ENCODE data around the gene MACROD2.

The MACROD2 gene

DNA sequence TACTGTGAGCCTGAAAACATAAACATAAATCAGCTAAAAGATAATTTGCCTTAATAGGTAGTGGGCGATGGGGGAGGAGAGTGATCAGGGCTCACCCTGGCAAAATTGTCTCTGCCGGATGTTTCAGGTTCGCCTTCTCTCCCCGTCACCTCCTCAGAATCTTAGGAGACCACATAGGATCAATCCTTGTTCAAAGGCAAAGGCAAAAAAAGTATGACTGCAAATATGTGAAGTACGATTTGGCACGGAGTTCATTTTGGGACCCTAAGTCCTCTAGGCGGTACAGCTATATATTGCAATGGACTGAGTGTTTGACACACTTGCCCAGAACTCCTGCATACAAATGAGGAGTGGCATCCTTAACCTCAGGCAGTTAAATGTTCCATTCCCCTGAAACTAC, 991.3 kb downstream of the MACROD2 start:
- H3K27ac ChIP-seq (ENCODE audit: extremely low read depth, low read depth, low read length), result no peak overlapping the region
- no peaks in the 10 kb centered on the region for H3K4me1 ChIP-seq (ENCODE audit: control insufficient read depth, insufficient read depth, low read length)
- H3K4me3 ChIP-seq (ENCODE audit: low read depth, low read length), result no peak overlapping the region
- POLR2A ChIA-PET, result no interaction called here
- H3K9me3 ChIP-seq (ENCODE audit: control insufficient read depth, insufficient read depth, low read depth, low read length), result no peaks in the 10 kb centered on the region
- H3K36me3 ChIP-seq (ENCODE audit: control insufficient read depth in 2 of 2, insufficient read depth in 1 of 2, low read length in 2 of 2), result no peaks in the 10 kb centered on the region
- CTCF ChIA-PET, result no interaction called here
- no peak for TF ChIP-seq TCF7L2 (IDR thresholded peaks at IDR 0.05; ENCODE audit: borderline replicate concordance, low read depth, low read length)

DNA sequence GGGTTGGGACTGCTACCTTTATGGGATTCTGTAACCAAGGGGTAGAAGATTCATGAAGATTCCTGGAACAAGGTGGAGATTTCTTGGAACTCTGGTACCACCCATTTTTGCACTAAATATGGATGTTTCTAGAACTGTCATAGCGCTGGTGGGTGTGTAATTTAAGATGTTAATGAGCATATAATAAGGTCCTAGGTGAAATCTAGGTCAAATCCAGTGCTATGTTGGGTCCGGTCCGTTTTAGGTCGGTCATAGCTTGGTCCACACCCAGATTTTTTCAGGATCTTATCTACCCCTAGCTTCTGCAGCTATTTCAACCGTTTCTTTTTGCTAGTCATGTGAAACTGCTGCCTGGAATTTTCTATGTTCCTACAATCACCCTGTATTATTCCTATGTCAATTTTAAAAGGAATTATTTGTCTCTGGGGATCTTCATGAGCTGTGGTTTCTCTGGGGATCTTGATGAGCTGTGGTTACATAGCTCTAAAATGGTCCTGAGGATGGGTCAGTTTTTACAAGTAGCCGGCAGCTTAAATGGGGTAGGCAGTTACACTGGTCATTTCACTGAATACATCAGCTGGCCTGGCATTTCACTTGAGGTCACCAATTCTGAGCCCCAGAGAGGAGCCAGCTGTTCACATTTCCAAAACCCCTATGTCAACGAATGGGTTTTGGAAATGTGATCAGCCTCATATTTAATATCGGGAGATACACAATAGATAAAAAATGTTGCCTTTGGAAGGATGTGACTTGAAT, 994.4 kb downstream of the MACROD2 start:
- Histone ChIP-seq H3K4me3 (ENCODE audit: low read depth, low read length) (no peak overlapping the region), H3K36me3 (ENCODE audit: control insufficient read depth in 2 of 2, insufficient read depth in 1 of 2, low read length in 2 of 2) (no peaks in the 10 kb centered on the region), H3K9me3 (ENCODE audit: control insufficient read depth, insufficient read depth, low read depth, low read length) (no peaks in the 10 kb centered on the region), H3K27ac (ENCODE audit: extremely low read depth, low read depth, low read length) (no peak overlapping the region), H3K4me1 (ENCODE audit: control insufficient read depth, insufficient read depth, low read length) (no peaks in the 10 kb centered on the region)
- POLR2A ChIA-PET, result interaction anchor here (0.6 kb wide), 2 partner anchors 62 to 224 kb away, joined by 3 read pairs; no protein-coding TSS in a partner anchor
- CTCF ChIA-PET, result interaction anchor here (0.7 kb wide), 1 partner anchor 104 kb away, joined by 4 read pairs; no protein-coding TSS in a partner anchor
- no peak for TF ChIP-seq ZFHX2 (tag by site-specific recombination; conservative IDR thresholded peaks at IDR 0.05)
- TF ChIP-seq, protein P1, sequence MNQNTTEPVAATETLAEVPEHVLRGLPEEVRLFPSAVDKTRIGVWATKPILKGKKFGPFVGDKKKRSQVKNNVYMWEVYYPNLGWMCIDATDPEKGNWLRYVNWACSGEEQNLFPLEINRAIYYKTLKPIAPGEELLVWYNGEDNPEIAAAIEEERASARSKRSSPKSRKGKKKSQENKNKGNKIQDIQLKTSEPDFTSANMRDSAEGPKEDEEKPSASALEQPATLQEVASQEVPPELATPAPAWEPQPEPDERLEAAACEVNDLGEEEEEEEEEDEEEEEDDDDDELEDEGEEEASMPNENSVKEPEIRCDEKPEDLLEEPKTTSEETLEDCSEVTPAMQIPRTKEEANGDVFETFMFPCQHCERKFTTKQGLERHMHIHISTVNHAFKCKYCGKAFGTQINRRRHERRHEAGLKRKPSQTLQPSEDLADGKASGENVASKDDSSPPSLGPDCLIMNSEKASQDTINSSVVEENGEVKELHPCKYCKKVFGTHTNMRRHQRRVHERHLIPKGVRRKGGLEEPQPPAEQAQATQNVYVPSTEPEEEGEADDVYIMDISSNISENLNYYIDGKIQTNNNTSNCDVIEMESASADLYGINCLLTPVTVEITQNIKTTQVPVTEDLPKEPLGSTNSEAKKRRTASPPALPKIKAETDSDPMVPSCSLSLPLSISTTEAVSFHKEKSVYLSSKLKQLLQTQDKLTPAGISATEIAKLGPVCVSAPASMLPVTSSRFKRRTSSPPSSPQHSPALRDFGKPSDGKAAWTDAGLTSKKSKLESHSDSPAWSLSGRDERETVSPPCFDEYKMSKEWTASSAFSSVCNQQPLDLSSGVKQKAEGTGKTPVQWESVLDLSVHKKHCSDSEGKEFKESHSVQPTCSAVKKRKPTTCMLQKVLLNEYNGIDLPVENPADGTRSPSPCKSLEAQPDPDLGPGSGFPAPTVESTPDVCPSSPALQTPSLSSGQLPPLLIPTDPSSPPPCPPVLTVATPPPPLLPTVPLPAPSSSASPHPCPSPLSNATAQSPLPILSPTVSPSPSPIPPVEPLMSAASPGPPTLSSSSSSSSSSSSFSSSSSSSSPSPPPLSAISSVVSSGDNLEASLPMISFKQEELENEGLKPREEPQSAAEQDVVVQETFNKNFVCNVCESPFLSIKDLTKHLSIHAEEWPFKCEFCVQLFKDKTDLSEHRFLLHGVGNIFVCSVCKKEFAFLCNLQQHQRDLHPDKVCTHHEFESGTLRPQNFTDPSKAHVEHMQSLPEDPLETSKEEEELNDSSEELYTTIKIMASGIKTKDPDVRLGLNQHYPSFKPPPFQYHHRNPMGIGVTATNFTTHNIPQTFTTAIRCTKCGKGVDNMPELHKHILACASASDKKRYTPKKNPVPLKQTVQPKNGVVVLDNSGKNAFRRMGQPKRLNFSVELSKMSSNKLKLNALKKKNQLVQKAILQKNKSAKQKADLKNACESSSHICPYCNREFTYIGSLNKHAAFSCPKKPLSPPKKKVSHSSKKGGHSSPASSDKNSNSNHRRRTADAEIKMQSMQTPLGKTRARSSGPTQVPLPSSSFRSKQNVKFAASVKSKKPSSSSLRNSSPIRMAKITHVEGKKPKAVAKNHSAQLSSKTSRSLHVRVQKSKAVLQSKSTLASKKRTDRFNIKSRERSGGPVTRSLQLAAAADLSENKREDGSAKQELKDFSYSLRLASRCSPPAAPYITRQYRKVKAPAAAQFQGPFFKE (tag by site-specific recombination; IDR thresholded peaks at IDR 0.05; ENCODE audit: borderline replicate concordance), result no peak
- TF ChIP-seq ZSCAN16 (tag by site-specific recombination; IDR thresholded peaks at IDR 0.05), result no peak
- TF ChIP-seq ZNF23 (tag by site-specific recombination; IDR thresholded peaks at IDR 0.05; ENCODE audit: borderline replicate concordance), result no peak
- TF ChIP-seq ZNF776 (tag by site-specific recombination; IDR thresholded peaks at IDR 0.05; ENCODE audit: borderline replicate concordance), result no peak
- TF ChIP-seq MEIS1 (CRISPR knock-in tag; IDR thresholded peaks at IDR 0.05; ENCODE audit: borderline replicate concordance), result no peak
- TF ChIP-seq WT1 (tag by site-specific recombination; IDR thresholded peaks at IDR 0.05), result no peak
- TF ChIP-seq, protein P2, sequence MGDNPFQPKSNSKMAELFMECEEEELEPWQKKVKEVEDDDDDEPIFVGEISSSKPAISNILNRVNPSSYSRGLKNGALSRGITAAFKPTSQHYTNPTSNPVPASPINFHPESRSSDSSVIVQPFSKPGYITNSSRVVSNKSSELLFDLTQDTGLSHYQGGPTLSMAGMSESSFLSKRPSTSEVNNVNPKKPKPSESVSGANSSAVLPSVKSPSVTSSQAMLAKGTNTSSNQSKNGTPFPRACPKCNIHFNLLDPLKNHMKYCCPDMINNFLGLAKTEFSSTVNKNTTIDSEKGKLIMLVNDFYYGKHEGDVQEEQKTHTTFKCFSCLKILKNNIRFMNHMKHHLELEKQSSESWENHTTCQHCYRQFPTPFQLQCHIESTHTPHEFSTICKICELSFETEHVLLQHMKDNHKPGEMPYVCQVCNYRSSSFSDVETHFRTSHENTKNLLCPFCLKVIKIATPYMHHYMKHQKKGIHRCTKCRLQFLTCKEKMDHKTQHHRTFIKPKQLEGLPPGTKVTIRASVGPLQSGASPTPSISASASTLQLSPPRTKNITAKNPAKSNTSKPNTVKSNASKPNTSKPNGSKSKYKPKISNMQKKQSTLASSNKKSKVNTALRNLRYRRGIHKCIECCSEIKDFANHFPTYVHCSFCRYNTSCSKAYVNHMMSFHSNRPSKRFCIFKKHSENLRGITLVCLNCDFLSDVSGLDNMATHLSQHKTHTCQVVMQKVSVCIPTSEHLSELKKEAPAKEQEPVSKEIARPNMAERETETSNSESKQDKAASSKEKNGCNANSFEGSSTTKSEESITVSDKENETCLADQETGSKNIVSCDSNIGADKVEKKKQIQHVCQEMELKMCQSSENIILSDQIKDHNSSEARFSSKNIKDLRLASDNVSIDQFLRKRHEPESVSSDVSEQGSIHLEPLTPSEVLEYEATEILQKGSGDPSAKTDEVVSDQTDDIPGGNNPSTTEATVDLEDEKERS (tag by site-specific recombination; IDR thresholded peaks at IDR 0.05), result no peak
- no peak for TF ChIP-seq ZNF16 (tag by site-specific recombination; IDR thresholded peaks at IDR 0.05; ENCODE audit: low read depth)
- TF ChIP-seq, protein P3, sequence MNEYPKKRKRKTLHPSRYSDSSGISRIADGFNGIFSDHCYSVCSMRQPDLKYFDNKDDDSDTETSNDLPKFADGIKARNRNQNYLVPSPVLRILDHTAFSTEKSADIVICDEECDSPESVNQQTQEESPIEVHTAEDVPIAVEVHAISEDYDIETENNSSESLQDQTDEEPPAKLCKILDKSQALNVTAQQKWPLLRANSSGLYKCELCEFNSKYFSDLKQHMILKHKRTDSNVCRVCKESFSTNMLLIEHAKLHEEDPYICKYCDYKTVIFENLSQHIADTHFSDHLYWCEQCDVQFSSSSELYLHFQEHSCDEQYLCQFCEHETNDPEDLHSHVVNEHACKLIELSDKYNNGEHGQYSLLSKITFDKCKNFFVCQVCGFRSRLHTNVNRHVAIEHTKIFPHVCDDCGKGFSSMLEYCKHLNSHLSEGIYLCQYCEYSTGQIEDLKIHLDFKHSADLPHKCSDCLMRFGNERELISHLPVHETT (tag by site-specific recombination; IDR thresholded peaks at IDR 0.05), result no peak
- no peak for TF ChIP-seq SP2 (tag by site-specific recombination; IDR thresholded peaks at IDR 0.05)
- no peak for TF ChIP-seq ZFP3 (tag by site-specific recombination; IDR thresholded peaks at IDR 0.05; ENCODE audit: low read depth)
- TF ChIP-seq, protein P4, sequence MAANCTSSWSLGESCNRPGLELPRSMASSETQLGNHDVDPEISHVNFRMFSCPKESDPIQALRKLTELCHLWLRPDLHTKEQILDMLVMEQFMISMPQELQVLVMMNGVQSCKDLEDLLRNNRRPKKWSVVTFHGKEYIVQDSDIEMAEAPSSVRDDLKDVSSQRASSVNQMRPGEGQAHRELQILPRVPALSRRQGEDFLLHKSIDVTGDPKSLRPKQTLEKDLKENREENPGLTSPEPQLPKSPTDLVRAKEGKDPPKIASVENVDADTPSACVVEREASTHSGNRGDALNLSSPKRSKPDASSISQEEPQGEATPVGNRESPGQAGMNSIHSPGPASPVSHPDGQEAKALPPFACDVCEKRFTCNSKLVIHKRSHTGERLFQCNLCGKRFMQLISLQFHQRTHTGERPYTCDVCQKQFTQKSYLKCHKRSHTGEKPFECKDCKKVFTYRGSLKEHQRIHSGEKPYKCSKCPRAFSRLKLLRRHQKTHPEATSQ (tag by site-specific recombination; IDR thresholded peaks at IDR 0.05), result no peak
